Activated T-cell treated with anti-CD3 and anti-CD28 coated beads for 4 hours (primary cell): ENCODE results near the gene TAPT1.
"Not testable (repeated sequence)": the region's sequence is repeated elsewhere in the genome, so short reads cannot be mapped to it uniquely, and the experiment has no call there.

Experiments used
- DNase-seq: peaks from one replicate; pipeline ENCODE4 v3.0.0-alpha.2; 2020

TAPT1 gene

GRCh38 chr4:16225863-16226815, at the start of gene TAPT1:
TAPT1 (minus strand) TSS chr4:16226471; CDS start chr4:16226457, 14 bp downstream.
- peak; percentile 63 for DNase-seq

- DNase-seq, result no peak
Measured at GRCh38 chr4:16271411-16271810, 45.1 kb upstream of the TAPT1 start.

- DNase-seq, result no peak
Measured at GRCh38 chr4:16270454-16271328, 44.4 kb upstream of the TAPT1 start.

- not testable (repeated sequence) for DNase-seq
Measured at GRCh38 chr4:16269742-16270453, 43.6 kb upstream of the TAPT1 start.

- no peak for DNase-seq
Measured at GRCh38 chr4:16269240-16269639, 43.0 kb upstream of the TAPT1 start.

GRCh38 chr4:16268290-16268689, 42.0 kb upstream of the TAPT1 start:
- no peak for DNase-seq

GRCh38 chr4:16267639-16268038, 41.4 kb upstream of the TAPT1 start:
- DNase-seq, result no peak

- DNase-seq, result no peak
Measured at GRCh38 chr4:16265820-16266219, 39.5 kb upstream of the TAPT1 start.

- no peak for DNase-seq
Measured at GRCh38 chr4:16264798-16265197, 38.5 kb upstream of the TAPT1 start.

- DNase-seq, result no peak
Measured at GRCh38 chr4:16263056-16263455, 36.8 kb upstream of the TAPT1 start.

GRCh38 chr4:16262188-16262587, 35.9 kb upstream of the TAPT1 start:
- DNase-seq, result no peak

GRCh38 chr4:16261313-16261878, 35.1 kb upstream of the TAPT1 start:
- DNase-seq, result no peak

GRCh38 chr4:16259889-16260246, 33.6 kb upstream of the TAPT1 start:
- DNase-seq, result peak; percentile 2

GRCh38 chr4:16259241-16259888, 33.1 kb upstream of the TAPT1 start:
- no peak for DNase-seq

GRCh38 chr4:16257611-16258010, 31.3 kb upstream of the TAPT1 start:
- no peak for DNase-seq

- no peak for DNase-seq
Measured at GRCh38 chr4:16256343-16256742, 30.1 kb upstream of the TAPT1 start.

GRCh38 chr4:16255730-16256129, 29.5 kb upstream of the TAPT1 start:
- no peak for DNase-seq

- DNase-seq, result no peak
Measured at GRCh38 chr4:16253127-16253960, 27.1 kb upstream of the TAPT1 start.

GRCh38 chr4:16250661-16251365, 24.5 kb upstream of the TAPT1 start:
- DNase-seq, result no peak

- no peak for DNase-seq
Measured at GRCh38 chr4:16248605-16249004, 22.3 kb upstream of the TAPT1 start.

- DNase-seq, result no peak
Measured at GRCh38 chr4:16245241-16245640, 19.0 kb upstream of the TAPT1 start.
